HG03460 (cell line): Measurements from ENCODE around the gene ITIH5.

Experiments used
- ATAC-seq: cut with Tn5 transposase; IDR thresholded peaks from one replicate; pipeline ENCODE4 v1.9.1; 2021; ENCODE audit not compliant: unreplicated experiment

The ITIH5 gene

DNA sequence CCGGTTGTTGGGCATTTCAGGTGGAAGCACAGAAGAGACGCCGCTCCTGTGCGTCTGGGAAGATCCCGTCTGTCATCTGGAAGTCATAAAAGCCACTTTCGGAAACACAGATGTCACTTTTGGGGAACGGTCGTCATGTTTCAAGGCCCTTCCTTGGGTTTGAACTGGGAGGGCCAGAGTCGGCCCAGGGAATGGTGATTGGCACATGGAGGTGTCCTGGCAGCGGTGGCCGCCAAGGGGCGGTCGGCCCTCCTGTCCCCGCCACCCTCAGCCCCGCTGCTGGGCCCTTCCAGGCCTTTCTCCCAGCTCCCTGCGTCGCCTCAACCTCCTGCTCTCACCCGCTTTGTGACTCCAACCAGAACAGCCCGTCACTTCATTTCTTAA lies 140.8 kb downstream of the ITIH5 start:
- ATAC-seq = no peak

DNA sequence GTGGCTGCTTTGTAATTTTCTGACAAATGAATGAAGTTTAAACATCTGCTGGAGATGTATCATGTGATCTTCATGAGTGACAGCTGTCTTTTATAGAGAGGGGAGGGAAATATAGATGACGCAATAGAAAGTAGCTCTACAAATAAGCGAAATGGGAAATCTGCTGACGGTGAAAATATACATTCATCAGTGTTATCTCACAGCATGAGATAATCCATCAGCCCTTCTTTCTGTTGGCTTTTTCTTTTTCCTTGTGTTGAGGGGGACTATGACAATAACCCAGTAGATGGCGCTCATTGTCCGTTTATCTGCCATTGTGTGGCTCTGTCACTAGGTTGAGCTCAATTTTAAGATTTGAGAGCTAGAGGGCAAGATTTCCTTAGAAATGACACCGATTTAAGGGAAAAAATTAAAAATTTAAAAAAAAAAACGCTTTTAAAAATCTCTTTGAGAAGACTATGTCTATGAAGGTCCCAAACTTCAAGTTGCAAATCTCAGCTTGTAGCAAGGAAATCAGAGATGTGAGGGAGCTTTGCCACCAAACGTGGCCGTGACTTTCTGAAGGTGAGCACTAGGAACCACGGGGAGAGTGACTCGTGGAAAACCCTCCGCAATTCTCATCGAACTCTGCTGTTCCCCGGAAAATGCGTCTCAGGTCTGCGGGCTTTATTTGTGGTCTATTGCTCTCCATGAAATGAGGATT lies 141.3 kb downstream of the ITIH5 start:
- ATAC-seq = peak; percentile 63

DNA sequence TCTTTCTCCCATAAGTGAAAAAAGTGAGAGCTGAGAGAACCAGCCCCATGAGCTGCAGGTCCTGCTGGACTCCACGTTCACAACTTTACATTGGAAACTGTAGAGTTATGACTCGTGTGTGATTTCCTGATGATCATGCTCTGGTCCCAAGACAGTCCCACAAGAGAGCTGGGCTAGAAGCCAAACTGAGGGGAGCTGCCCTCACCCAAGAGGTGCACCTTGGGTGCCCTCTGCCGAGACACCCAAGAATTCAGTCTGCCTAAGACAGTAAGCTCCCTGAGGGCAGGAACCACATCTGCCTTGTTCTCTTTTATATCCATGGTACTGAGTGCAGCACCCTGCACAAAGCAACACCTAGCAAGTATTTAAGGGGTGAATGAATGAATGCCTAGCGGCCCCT lies 143.1 kb downstream of the ITIH5 start:
- no peak for ATAC-seq

DNA sequence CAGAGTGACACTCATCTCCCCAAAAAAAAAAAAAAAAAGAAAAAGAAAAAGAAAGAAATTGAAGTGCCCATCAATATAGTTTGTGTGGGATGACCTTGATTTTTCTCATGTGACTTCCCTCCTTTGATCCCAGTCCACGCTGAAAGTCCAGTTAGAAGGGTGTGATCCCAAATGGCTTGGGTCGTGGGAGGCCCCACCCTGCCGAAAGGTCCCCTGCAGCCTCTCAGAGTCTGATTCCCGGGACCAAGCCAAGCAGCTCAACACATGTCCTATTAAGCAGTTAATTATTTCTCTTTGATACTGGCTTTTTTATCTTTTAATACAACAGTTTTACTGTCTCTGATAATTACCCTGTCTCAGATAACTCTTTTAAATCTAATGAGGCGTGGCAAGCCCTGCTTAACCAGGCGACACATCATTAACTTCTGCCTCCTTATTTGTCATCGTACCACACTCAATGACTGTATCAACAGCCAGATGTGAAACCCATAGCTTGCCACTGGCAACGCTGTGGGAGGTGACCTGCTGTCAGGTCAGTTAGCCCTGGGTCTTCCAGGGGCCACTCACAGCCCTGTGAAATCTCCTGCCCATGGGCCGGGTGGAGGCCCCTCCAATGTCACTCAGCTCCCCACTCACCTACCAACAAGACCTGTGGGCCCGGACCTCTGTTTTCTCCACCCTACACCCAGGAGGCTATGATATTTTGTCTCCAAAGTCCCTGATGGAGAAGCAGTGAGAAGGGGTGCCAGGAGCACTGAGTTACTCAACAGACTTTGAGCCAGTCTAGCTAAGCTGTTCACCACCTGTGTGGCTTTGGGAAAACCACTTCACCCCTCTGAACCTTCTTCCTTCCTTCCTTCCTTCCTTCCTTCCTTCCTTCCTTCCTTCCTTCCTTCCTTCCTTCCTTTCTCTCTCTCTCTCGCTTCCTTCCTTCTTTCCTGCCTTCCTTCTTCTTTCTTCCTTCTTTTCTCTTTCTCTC lies 146.0 kb downstream of the ITIH5 start:
- peak; percentile 82 for ATAC-seq

DNA sequence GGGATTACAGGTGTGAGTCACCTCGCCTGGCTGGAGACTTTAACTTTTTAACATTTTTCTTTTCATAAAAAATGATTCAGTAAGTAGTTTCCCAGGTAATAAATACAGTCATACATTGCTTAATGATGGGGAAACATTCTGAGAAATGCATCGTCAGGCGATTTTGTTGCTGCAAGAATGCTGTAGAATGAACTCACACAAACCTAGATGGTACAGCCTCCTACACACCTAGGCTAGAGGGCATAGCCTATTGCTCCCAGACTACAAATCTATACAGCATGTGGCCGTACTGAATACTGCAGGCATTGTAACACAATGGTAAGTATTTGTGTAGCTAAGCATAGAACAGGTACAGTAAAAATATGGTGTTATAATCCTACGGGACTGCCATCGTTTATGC lies 147.4 kb downstream of the ITIH5 start:
- ATAC-seq = no peak

DNA sequence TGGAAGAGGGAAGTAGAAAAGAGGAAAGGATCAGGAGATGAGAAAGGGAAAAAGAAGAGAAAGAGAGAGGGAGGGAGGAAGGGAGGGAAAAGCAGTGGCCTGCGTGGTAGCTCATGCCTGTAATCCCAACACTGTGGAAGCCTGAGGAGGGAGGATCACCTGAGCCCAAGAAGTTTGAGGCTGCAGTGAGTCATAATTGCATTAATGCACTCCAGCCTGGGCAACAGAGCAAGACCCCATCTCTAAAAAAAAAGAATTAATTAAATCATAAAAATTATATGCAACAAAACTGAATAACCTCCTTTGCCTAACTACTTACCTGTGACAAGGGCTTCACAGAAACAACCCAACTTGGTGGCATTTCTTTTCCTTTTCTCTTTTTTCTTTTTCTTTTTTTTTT lies 148.1 kb downstream of the ITIH5 start:
- ATAC-seq = no peak

DNA sequence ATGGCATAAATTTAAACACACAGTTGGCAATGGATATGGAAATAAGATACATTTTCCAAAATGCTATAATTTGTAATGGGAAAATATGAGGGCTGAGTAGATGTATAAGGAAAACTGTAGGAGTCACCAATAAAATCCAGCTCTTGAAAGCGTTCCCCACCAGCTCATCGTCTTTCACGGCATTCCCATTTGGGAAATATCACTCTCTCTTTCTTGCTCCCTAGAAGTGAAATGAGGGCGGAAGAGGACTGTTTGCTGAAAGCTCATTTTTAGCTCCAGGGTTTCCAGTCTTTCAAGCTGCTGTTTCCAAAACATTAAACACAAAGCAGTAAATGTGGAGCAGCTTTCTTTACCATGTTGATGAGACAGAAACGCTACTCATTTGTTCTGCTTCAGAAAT lies 151.3 kb downstream of the ITIH5 start:
- no peak for ATAC-seq

DNA sequence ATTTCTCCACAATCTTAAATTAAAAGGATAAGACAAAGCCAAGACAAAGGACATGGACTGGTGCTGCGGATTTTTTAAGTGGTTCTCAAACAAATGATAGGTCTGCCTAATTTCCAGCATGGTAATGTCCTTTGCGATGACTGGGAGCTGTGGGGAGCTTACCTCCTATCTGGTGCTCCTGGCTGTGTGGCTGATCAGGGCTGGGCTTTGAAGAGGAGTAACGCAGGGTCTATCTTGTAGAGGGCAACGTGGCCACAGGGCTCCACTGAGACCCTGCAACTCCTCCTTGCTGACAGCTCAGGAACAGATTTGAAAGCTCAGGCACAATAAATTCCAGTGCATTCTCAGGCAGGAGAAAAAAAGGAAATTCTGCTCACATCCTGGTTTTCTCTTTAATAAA lies 152.8 kb downstream of the ITIH5 start:
- ATAC-seq = no peak

DNA sequence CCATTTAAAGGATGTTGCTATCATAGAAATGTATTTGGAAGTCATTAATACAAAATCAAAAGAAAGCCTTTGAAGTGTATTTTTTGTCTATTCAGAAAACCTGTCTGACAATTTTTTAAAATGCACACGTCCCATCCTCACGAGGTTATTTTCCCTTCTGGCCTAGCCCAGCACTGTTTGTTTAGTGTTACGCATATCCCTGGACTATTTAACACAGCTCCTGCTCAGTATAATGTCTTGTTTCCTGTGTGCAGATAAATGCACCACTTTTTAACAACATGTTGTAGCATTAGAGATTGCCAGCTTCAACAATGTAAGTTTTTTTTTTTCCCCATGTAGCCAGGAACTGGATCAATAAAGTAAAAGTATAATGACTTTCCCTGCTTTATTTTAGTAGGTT lies 153.3 kb downstream of the ITIH5 start:
- no peak for ATAC-seq

DNA sequence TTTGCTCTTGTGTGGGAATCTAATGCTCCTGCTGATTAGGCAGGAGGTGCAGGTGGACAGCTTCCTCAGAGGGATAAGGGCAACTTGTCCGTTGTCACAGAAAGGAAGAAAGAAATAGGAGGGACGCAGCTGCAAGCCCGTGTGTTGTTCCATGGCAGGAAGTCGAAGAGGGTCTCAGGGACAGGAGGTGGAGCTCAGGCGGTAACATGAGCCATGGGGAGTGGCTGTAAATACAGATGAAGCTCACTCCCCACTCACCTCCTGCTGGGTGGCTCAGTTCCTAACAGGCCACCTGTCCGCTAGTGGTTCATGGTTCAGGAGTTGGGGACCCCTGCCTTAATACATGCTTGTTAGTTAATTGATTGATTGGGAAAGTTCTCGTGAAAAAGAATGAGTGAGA lies 154.3 kb downstream of the ITIH5 start:
- ATAC-seq = no peak

DNA sequence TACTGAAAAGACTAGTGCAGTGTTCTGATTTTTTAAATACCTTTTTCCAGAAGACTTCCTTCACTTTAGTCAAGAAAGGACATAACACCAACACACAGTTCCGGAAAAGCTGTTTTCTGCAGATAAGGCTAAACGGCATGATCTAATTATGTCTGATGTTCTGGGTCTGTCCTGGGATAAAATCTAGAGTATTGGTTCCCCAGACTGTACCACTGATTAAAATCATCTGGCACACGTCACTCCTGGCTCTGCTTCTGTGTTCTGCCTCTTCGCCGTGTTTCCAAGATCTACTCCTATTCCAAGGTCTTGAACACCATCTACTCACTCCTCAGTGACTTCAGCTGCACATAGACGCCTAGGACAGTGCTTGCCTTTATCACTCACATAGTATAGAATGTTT lies 155.2 kb downstream of the ITIH5 start:
- ATAC-seq = no peak
